SH-SY5Y (cell line): ENCODE data around the gene PPP1R1B.

Source experiments
- GATA2 ChIP-seq: IDR thresholded peaks from 2 replicates; pipeline ENCODE4 v1.6.1; 2011; ENCODE audit warnings: mild to moderate bottlenecking, low read depth, low read length
- GATA3 ChIP-seq: IDR thresholded peaks from 2 replicates; pipeline ENCODE4 v1.6.1; 2011; ENCODE audit warnings: low read depth, mild to moderate bottlenecking, low read length, moderate library complexity

DNA sequence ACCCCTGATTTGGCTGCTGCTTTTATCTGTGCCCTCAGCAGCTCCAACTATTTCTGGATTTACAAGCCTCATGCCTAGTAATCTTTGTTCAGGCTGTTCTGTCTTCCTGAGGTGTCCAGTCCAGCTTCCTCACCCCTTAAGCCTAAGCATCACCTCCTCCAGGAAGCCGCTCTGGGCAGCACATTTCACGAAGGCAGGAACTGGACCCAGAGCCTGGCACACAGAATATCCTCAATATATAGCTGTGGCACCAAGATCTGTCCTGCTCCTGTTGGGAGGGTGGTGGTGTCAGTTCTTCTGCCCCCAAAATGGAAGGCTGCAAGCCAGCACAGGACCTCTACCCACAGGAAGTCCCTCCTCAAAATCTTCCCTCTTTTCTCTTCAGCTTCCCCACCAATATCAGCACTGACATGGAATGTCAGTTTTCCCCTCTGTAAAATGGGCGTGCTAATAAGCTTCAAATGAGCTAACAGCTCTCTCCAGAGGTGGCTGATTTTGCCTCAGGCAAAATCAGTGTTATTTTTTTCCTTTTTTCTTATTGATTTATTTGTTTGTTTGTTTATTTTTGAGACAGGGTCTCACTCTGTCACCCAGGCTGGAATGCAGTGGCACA lies 12.1 kb upstream of the PPP1R1B start:
- TF ChIP-seq GATA2, result no peak
- no peak for TF ChIP-seq GATA3
